GM11168 (cell line): ENCODE measurements around the gene XPO5.
"Not testable (repeated sequence)": the region's sequence is repeated elsewhere in the genome, so short reads cannot be mapped to it uniquely, and the experiment has no call there.

Experiments
- in situ Hi-C: fragments of 300-500 bp; cut with MboI; formaldehyde crosslinking; loops from one replicate; pipeline ENCODE4 v1.12.0; 2022; ENCODE audit warnings: low sequenced_read_pairs; ENCODE audit not compliant: unreplicated experiment

Gene XPO5

GRCh38 chr6:43588194-43588593 is 12.4 kb upstream of the XPO5 start:
- in situ Hi-C loops, result no loop called here

DNA sequence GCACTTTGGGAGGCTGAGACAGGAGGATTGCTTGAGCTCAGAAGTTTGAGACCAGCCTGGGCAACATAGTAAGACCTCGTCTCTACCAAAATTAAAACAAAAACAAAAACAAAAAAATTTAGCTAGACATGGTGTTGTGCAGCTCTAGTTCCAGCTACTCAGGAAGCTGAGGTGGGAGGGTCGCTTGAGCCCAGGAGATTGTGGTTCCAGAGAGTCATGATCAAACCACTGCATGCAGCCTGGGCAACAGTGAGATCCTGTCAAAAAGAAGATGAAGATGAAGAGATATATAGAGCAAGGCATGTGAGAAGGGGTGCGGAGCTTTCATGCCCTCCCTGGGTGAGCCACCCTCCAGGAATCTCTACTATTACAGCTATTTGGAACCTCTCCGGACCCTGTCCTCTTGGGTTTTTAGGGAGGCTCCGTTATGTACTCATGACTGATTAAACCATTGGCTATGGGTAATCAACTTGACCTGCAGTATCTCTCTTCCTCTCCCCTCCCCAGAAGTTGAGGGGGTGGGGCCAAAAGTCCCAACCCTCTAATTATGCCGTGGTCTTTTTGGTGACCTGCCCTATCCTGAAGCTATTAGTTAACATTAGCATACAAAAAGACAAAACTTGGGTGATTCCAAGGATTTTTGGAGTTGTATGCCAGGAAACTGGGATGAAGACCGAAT is 9.2 kb upstream of the XPO5 start:
- in situ Hi-C loops, result no loop called here

GRCh38 chr6:43582911-43583310 is 7.1 kb upstream of the XPO5 start:
- in situ Hi-C loops, result no loop called here

- in situ Hi-C loops, result no loop called here
These were observed 3.3 kb upstream of the XPO5 start for GRCh38 chr6:43579171-43579570.

DNA sequence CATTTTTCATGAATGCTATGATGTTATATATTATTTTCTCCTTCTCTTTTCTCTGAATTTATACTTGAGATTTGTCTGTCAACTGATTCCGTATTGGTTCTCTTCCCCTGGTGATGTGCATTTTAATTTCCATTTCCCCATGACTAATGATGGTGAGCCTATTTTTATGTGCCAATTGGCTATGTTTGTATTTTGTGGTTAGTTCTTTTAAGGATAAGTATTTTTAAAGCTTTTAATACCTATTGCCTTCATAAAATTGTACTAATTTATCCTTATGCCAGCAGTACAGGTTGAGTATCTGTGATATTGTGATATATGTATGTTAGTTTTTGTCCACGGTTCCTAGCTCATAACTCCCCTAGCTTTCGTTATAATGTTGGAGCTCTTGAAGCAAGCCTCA is 2.9 kb upstream of the XPO5 start:
- in situ Hi-C loops, result no loop called here

GRCh38 chr6:43575105-43575771 is 600 bp downstream of the XPO5 start:
- in situ Hi-C loops, result no loop called here

DNA sequence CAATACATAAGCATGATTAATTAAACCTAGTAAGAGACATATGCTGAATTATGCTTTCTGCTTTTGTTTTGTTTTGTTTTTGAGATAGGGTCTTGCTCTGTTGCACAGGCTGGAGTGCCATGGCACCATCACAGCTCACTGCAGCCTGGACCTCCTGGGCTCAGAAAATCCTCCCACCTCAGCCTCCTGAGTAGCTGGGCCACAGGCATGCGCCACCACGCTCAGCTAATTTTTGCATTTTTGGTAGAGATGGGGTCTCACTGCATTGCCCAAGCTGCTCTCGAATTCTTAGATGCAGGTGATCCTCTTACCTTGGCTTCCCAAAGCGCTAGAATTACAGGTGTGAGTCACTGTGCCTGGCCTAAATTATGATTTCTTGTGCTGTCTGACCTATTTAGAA is 3.8 kb downstream of the XPO5 start:
- in situ Hi-C loops, result no loop called here

- in situ Hi-C loops, result no loop called here
These were observed 4.9 kb downstream of the XPO5 start for GRCh38 chr6:43570876-43571441.

- in situ Hi-C loops, result no loop called here
These were observed 16.5 kb downstream of the XPO5 start for GRCh38 chr6:43559328-43559727.

DNA sequence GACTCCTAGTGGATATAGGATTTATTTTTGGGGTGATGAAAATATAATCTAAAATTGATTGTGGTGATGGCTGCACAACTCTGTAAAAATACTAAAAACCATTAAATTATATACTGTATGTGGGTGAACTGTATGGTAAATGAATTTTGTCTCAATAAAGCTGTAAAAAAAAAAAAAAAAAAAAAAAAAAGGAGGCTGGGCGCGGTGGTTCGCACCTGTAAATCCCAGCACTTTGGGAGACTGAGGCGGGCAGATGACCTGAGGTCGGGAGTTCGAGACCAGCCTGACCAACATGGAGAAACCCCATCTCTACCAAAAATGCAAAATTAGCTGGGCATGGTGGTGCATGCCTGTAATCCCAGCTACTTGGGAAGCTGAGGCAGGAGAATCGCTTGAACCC is 18.2 kb downstream of the XPO5 start:
- in situ Hi-C loops, result not testable (repeated sequence)

DNA sequence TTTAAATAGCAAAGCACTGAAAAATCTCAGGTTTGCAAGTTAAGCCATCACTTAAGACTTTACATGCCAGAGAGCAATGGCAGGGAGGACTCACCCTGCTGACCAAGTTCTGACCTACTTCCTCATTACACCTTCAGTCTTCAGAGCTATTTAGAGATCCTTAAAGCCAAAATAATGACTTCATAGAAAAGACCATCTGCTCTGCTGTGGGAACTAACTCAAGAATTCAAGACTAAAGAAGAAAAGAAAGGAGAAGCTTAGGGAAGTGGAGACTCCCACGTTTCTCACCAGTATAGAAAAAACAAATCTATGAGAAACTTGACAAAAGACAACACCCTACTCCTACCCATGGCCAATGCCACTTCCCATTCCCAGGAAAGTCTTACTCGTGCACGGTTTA is 28.6 kb downstream of the XPO5 start:
- in situ Hi-C loops, result no loop called here

DNA sequence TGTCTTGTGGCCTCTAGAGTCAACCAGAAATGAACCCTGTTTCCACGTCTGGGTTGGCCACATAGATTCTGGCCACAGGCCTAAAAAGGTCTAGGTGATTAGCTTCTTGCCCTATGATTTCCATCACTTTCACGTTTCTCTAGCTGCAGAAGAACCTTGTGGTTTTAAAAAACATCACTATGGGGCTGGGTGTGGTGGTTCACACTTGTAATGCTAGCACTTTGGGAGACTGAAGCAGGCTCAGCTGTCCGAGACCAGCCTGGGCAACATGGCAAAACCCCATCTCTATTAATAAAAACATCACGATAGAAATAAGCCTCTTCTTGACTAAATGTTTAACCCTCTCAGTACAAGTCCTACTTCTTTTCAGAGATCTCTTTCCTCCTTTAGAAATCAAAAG is 31.4 kb downstream of the XPO5 start:
- in situ Hi-C loops, result no loop called here

DNA sequence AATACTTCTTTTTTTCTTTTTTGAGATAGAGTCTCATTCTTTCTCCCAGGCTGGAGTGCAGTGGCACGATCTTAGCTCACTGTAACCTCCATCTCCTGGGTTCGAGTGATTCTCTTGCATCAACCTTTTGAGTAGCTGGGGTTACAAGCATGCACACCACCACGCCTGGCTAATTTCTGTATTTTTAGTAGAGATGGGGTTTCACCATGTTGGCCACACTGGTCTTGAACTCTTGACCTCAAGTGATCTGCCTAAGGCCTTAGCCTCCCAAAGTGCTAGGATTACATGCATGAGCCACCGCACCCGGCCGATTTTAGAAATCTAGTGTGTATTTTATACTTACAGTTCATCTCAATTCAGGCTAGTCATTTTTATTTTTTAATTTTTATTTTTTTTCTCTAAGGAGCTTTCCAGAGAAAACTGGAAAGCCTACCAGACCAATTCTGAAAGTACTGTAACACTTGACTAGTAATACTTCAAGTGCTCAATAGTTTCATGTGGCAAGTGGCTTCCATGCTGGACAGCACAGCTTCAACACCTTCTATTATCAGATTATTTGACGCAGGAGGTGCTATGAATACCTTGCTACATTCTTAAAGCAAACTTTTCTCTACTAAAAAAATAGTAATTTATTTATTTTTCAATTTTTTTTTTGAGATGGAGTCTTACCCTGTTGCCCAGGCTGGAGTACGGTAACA is 33.9 kb downstream of the XPO5 start:
- in situ Hi-C loops, result no loop called here

DNA sequence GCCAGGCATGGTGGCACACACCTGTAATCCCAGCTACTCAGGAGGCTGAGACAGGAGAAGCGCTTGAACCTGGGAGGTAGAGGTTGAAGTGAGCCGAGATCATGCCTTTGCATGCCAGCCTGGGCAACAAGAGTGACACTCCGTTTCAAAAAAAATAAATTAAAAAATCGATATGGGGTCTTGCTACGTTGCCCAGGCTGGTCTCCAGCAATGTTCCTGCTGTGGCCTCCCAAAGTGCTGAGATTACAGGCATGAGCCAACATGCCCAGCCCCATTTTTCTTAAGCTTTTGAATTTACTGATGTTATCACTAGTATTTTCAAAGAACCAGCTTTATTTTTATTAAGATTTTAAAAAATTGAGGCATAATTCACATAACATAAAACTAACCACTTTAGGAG is 35.3 kb downstream of the XPO5 start:
- in situ Hi-C loops, result no loop called here

GRCh38 chr6:43539409-43539808 is 36.4 kb downstream of the XPO5 start:
- in situ Hi-C loops, result not testable (repeated sequence)

DNA sequence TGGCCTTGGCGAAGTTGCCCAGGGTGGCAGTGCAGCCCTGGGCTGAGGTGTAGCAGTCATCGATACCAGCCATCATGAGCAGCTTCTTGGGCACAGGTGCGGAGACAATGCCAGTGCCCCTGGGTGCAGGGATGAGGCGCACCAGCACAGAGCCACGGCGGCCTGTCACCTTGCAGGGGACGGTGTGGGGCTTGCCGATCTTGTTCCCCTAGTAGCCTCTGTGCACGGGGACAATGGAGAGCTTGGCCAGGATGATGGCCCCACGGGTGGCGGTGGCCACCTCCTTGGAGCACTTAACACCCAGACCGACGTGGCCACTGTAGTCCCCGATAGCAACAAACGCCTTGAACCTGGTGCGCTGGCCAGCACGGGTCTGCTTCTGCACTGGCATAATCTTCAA is 36.9 kb downstream of the XPO5 start:
- in situ Hi-C loops, result not testable (repeated sequence)

- in situ Hi-C loops, result no loop called here
These were observed 43.6 kb downstream of the XPO5 start for GRCh38 chr6:43532201-43532600.

- in situ Hi-C loops, result no loop called here
These were observed 51.3 kb downstream of the XPO5 start for GRCh38 chr6:43524483-43524961.

DNA sequence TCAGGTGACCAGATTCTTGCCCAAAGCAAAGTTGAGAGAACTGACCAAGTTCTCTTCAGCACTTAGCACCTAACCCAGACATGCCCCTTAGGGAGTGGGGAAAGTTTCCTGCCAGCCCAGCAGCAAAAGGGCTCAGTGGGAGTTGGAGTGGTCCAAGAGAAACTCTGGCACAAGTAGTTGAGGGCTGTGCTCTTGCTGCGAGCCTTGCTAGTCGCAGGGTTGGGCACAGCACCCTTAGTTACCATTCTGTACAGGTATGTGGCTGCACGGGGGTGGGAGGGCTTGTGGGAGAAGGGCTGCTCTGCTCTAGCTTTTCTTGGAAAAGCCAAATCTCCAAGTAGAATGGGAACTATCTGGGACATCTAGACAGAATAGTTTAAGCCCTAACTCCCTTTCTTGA is 52.6 kb downstream of the XPO5 start:
- in situ Hi-C loops, result no loop called here

DNA sequence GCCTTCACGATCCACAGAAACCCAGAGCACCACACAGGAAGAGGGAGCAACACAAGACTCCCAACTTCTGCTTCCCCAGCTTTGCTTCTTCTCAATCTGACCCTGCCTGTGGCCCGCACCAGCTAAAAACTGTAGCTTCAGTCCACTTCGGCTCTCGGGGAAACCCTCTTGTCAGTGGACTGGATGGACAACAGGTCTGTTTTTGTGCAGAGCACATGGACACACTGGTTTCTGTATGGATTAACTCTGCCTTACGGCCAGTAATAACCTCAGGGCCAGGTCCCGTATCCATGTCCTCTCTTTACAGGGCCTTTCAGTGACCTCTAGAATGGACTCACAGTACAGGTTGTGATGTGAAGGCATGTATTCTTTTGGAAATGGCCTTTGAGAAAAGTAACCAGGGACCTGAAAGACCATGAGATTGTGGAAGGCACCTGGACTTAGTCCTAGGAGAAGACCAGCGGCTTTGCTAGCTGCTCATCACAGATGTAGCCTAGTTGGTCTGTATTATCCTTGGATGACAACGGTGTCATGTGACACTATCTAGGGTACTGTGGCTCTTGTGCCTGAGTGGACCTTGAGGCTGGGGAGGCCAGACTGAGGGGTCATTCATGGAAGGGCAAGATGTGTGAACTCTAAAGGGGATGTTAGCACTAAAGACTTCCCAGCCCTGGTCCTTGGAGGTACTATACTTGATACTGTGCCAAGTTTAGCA is 53.1 kb downstream of the XPO5 start:
- in situ Hi-C loops, result no loop called here

- in situ Hi-C loops, result no loop called here
These were observed 54.0 kb downstream of the XPO5 start for GRCh38 chr6:43521836-43522235.
